ENCODE data around the gene ARHGEF18. TPM values are rescaled to one million over a fixed set of nuclear protein-coding genes. Genes with fewer than 3 reads are reported as not detected.
"Not testable (repeated sequence)": the region's sequence is repeated elsewhere in the genome, so short reads cannot be mapped to it uniquely, and the experiment has no call there.

ARHGEF18 gene
- total RNA-seq, 1 donor from 2014 or later = 44.6 TPM

DNA sequence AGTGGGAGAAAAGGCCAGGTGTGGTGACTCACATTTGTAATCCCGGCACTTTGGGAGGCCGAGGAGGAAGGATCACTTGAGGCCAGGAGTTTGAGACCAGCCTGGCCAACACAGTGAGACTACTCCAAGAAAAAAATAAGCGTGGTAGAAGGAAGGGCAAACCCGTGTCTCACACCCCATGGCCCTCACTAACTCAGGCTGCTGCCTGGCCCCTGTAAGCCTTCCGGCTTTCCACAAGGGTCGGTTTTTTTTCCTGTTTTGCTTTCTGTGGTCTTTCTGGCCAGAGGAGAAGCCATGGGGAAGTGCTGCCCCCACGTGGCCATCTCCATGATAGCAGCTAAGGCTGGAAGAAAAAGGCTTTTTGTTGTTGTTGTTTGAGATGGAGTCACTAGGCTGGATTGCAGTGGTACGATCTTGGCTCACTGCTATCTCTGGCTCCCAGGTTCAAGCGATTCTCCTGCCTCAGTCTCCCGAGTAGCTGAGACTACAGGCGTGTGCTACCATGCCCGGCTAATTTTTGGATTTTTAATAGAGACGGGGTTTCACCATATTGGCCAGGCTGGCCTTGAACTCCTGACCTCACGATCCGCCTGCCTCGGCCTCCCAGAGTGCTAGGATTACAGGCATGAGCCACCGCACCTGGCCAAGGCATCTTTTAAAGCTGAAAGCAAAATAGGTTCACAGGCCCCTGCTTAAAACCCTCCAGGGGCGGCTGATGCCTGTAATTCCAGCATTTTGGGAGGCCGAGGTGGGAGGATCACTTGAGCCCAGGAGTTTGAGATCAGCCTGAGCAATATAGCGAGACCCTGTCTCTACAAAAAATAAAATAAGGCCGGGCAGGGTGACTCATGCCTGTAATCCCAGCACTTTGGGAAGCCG lies 7.5 kb upstream of the ARHGEF18 start:
- Histone ChIP-seq H3K27ac (ENCODE audit: low read depth, low read length) (no peak overlapping the region), H2AFZ (ENCODE audit: low read depth, low read length) (peak overlapping the region; percentile 46), H3K4me3 (ENCODE audit: insufficient read depth, low read depth, low read length) (no peak overlapping the region), H3K4me2 (ENCODE audit: low read length) (no peak overlapping the region), H3K79me2 (ENCODE audit: insufficient read depth, low read length) (no peaks in the 10 kb centered on the region), H3K9me3 (ENCODE audit: insufficient read depth, low read depth, low read length) (peaks cover 4% of the 10 kb centered on the region), H3K4me1 (ENCODE audit: insufficient read depth, low read length) (no peaks in the 10 kb centered on the region), H3K9ac (ENCODE audit: low read length) (no peak overlapping the region), H4K20me1 (ENCODE audit: insufficient read depth, low read length) (no peaks in the 10 kb centered on the region), H3K27me3 (ENCODE audit: insufficient read depth, low read length) (no peaks in the 10 kb centered on the region), H3K36me3 (ENCODE audit: insufficient read depth, low read length) (no peaks in the 10 kb centered on the region)
- TF ChIP-seq EZH2 (IDR thresholded peaks at IDR 0.05; ENCODE audit: insufficient read depth, low read length) = no peak
- TF ChIP-seq, protein P1, sequence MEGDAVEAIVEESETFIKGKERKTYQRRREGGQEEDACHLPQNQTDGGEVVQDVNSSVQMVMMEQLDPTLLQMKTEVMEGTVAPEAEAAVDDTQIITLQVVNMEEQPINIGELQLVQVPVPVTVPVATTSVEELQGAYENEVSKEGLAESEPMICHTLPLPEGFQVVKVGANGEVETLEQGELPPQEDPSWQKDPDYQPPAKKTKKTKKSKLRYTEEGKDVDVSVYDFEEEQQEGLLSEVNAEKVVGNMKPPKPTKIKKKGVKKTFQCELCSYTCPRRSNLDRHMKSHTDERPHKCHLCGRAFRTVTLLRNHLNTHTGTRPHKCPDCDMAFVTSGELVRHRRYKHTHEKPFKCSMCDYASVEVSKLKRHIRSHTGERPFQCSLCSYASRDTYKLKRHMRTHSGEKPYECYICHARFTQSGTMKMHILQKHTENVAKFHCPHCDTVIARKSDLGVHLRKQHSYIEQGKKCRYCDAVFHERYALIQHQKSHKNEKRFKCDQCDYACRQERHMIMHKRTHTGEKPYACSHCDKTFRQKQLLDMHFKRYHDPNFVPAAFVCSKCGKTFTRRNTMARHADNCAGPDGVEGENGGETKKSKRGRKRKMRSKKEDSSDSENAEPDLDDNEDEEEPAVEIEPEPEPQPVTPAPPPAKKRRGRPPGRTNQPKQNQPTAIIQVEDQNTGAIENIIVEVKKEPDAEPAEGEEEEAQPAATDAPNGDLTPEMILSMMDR (IDR thresholded peaks at IDR 0.05; ENCODE audit: insufficient read depth, low read depth, low read length) = peak; percentile 90
- Mint-ChIP-seq H3K27me3 (ENCODE audit: low read depth, unreplicated experiment) (peaks cover 8% of the 10 kb centered on the region), H3K9me3 (ENCODE audit: unreplicated experiment) (no peaks in the 10 kb centered on the region), H3K4me3 (ENCODE audit: unreplicated experiment) (no peak overlapping the region), H3K4me1 (ENCODE audit: low read depth, unreplicated experiment) (no peaks in the 10 kb centered on the region), H3K36me3 (ENCODE audit: low read depth, unreplicated experiment) (no peaks in the 10 kb centered on the region), H3K27ac (ENCODE audit: unreplicated experiment) (no peak overlapping the region)
- DNase-seq (ENCODE audit: low read depth) (peak; percentile 29), FAIRE-seq (peak; percentile 63)

DNA sequence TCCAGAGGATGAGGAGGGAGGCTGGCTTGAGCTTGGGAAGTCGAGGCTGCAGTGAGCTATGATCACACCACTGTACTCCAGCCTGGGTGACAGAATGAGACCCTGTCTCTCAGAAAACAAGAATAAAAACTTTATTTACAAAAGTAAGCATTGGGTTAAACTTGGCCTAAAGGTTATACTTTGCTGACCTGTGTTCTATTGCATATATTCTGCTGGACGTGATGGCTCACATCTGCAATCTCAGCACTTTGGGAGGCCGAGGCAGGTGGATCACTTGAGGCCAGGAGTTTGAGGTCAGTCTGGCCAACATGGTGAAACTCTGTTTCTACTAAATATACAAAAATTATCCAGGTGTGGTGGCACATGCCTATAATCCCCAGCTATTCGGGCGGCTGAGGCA lies 6.6 kb upstream of the ARHGEF18 start:
- no peaks in the 10 kb centered on the region for H4K20me1 ChIP-seq (ENCODE audit: insufficient read depth, low read length)
- no peak overlapping the region for H3K27ac ChIP-seq (ENCODE audit: low read depth, low read length)
- no peak overlapping the region for H2AFZ ChIP-seq (ENCODE audit: low read depth, low read length)
- Mint-ChIP-seq H3K9me3 (ENCODE audit: unreplicated experiment) (no peaks in the 10 kb centered on the region), H3K27ac (ENCODE audit: unreplicated experiment) (no peak overlapping the region), H3K36me3 (ENCODE audit: low read depth, unreplicated experiment) (no peaks in the 10 kb centered on the region), H3K27me3 (ENCODE audit: low read depth, unreplicated experiment) (peaks cover 8% of the 10 kb centered on the region), H3K4me1 (ENCODE audit: low read depth, unreplicated experiment) (no peaks in the 10 kb centered on the region), H3K4me3 (ENCODE audit: unreplicated experiment) (no peak overlapping the region)
- FAIRE-seq (no peak), DNase-seq (ENCODE audit: low read depth) (no peak)
- H3K4me1 ChIP-seq (ENCODE audit: insufficient read depth, low read length) = no peaks in the 10 kb centered on the region
- TF ChIP-seq, protein P1 (IDR thresholded peaks at IDR 0.05; ENCODE audit: insufficient read depth, low read depth, low read length) = no peak
- TF ChIP-seq EZH2 (IDR thresholded peaks at IDR 0.05; ENCODE audit: insufficient read depth, low read length) = no peak
- H3K79me2 ChIP-seq (ENCODE audit: insufficient read depth, low read length) = no peaks in the 10 kb centered on the region
- no peak overlapping the region for H3K4me3 ChIP-seq (ENCODE audit: insufficient read depth, low read depth, low read length)
- H3K9ac ChIP-seq (ENCODE audit: low read length) = no peak overlapping the region
- no peaks in the 10 kb centered on the region for H3K36me3 ChIP-seq (ENCODE audit: insufficient read depth, low read length)
- peaks cover 3% of the 10 kb centered on the region for H3K9me3 ChIP-seq (ENCODE audit: insufficient read depth, low read depth, low read length)
- H3K4me2 ChIP-seq (ENCODE audit: low read length) = no peak overlapping the region
- H3K27me3 ChIP-seq (ENCODE audit: insufficient read depth, low read length) = no peaks in the 10 kb centered on the region

DNA sequence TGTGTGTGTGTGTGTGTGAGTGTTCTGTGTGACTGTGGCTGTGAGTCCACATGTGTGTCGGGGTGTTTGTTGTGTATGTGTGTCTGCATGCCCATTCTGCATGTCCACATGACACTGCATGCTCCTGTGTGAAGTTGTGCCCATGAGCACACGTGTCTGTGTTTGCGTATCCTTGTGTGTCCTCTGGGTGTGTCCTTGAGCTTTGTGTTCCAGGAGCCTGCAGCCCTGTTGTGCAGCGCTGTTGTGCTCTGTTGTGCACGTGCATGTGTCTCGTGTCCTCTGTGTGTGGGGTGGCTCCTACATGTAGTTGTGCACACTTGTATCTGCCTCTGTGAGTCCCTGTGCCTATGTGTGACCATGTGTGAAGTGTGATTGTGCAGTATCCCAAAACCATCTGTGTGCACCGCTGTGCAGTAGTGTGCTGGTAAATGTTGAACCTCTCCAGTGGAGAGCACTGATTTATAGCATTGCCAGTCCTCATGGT lies 2.2 kb upstream of the ARHGEF18 start:
- Mint-ChIP-seq H3K27ac (ENCODE audit: unreplicated experiment) (no peak overlapping the region), H3K4me1 (ENCODE audit: low read depth, unreplicated experiment) (no peaks in the 10 kb centered on the region), H3K9me3 (ENCODE audit: unreplicated experiment) (peaks cover 8% of the 10 kb centered on the region), H3K27me3 (ENCODE audit: low read depth, unreplicated experiment) (peaks cover 7% of the 10 kb centered on the region), H3K4me3 (ENCODE audit: unreplicated experiment) (no peak overlapping the region), H3K36me3 (ENCODE audit: low read depth, unreplicated experiment) (no peaks in the 10 kb centered on the region)
- FAIRE-seq (no peak), DNase-seq (ENCODE audit: low read depth) (no peak)
- H3K79me2 ChIP-seq (ENCODE audit: insufficient read depth, low read length) = no peaks in the 10 kb centered on the region
- no peak for TF ChIP-seq EZH2 (IDR thresholded peaks at IDR 0.05; ENCODE audit: insufficient read depth, low read length)
- TF ChIP-seq, protein P1 (IDR thresholded peaks at IDR 0.05; ENCODE audit: insufficient read depth, low read depth, low read length) = no peak
- no peak overlapping the region for H3K9ac ChIP-seq (ENCODE audit: low read length)
- no peaks in the 10 kb centered on the region for H3K4me1 ChIP-seq (ENCODE audit: insufficient read depth, low read length)
- no peaks in the 10 kb centered on the region for H3K27me3 ChIP-seq (ENCODE audit: insufficient read depth, low read length)
- no peak overlapping the region for H3K4me3 ChIP-seq (ENCODE audit: insufficient read depth, low read depth, low read length)
- H4K20me1 ChIP-seq (ENCODE audit: insufficient read depth, low read length) = no peaks in the 10 kb centered on the region
- no peak overlapping the region for H2AFZ ChIP-seq (ENCODE audit: low read depth, low read length)
- H3K27ac ChIP-seq (ENCODE audit: low read depth, low read length) = no peak overlapping the region
- H3K36me3 ChIP-seq (ENCODE audit: insufficient read depth, low read length) = no peaks in the 10 kb centered on the region
- no peak overlapping the region for H3K4me2 ChIP-seq (ENCODE audit: low read length)
- no peaks in the 10 kb centered on the region for H3K9me3 ChIP-seq (ENCODE audit: insufficient read depth, low read depth, low read length)

DNA sequence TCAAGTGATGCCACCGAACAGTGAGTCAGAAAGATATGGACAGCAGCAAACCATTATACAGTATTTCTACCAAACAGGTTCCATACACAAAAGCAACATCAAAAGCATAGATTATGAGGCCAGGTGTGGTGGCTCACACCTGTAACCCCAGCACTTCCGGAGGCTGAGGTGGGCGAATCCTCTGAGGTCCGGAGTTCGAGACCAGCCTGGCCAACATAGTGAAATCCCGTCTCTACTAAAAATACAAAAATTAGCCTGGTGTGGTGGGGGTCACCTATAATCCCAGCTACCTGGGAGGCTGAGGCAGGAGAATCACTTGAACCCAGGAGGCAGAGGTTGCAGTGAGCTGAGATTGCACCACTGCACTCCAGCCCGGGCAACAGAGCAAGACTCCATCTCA lies 1.7 kb upstream of the ARHGEF18 start:
- H3K27ac ChIP-seq (ENCODE audit: low read depth, low read length); H4K20me1 ChIP-seq (ENCODE audit: insufficient read depth, low read length); H3K4me3 Mint-ChIP-seq (ENCODE audit: unreplicated experiment); H3K36me3 Mint-ChIP-seq (ENCODE audit: low read depth, unreplicated experiment); H3K9me3 ChIP-seq (ENCODE audit: insufficient read depth, low read depth, low read length); H3K4me3 ChIP-seq (ENCODE audit: insufficient read depth, low read depth, low read length); H3K79me2 ChIP-seq (ENCODE audit: insufficient read depth, low read length); DNase-seq (ENCODE audit: low read depth); H3K4me2 ChIP-seq (ENCODE audit: low read length); H3K4me1 ChIP-seq (ENCODE audit: insufficient read depth, low read length); H2AFZ ChIP-seq (ENCODE audit: low read depth, low read length); H3K9ac ChIP-seq (ENCODE audit: low read length); H3K36me3 ChIP-seq (ENCODE audit: insufficient read depth, low read length); H3K27me3 ChIP-seq (ENCODE audit: insufficient read depth, low read length); H3K4me1 Mint-ChIP-seq (ENCODE audit: low read depth, unreplicated experiment); H3K27ac Mint-ChIP-seq (ENCODE audit: unreplicated experiment); H3K27me3 Mint-ChIP-seq (ENCODE audit: low read depth, unreplicated experiment); FAIRE-seq: not testable (repeated sequence)
- H3K9me3 Mint-ChIP-seq (ENCODE audit: unreplicated experiment) = peaks cover 11% of the 10 kb centered on the region
